H1 (cell line): Measurements from ENCODE around the gene FGGY. TPM values are rescaled to one million over a fixed set of nuclear protein-coding genes. Genes with fewer than 3 reads are reported as not detected.
A peak's percentile ranks its signal among the peaks of the same experiment; 100 is the strongest.

Experiments used
- CTCF ChIA-PET: fragments of 300-600 bp; sonication (Branson Sonifier 250); formaldehyde crosslinking; loops from one replicate; lab custom pipeline; 2021; ENCODE audit not compliant: partially characterized antibody; lab: Charles Lee
- POLR2A ChIA-PET: fragments of 300-600 bp; sonication (Branson Sonifier 250); formaldehyde crosslinking; loops from one replicate; lab custom pipeline; 2021; ENCODE audit warnings: inconsistent platforms; ENCODE audit not compliant: partially characterized antibody; lab: Charles Lee
- DNase-seq, 2 experiments: peaks; one replicate each; pipeline versions ENCODE4 v3.0.0 to v3.0.0-alpha.2; 2010 to 2022; ENCODE audit warnings: low spot score in 2 of 2, low read depth in 1 of 2, mixed read lengths in 1 of 2
- FAIRE-seq: peaks from 2 replicates; lab custom pipeline; 2011; peaks lifted over from hg19 to GRCh38; lab: Jason Lieb, UNC
- H2AFZ ChIP-seq: 2 replicates; pipeline ENCODE4 v1.8.1; 2012; ENCODE audit warnings: low read length, inconsistent platforms
- H2AK5ac ChIP-seq: 2 replicates; pipeline ENCODE4 v1.6.1; 2013; ENCODE audit warnings: low read depth, low read length
- H2BK120ac ChIP-seq: replicated peaks from 2 replicates; pipeline ENCODE3; 2013; ENCODE audit warnings: low read depth, low read length, inconsistent platforms
- H2BK12ac ChIP-seq: 2 replicates; pipeline ENCODE4 v1.6.1; 2013; ENCODE audit warnings: low read depth, low read length
- H2BK15ac ChIP-seq: 2 replicates; pipeline ENCODE4 v1.6.1; 2013; ENCODE audit warnings: low read length
- H2BK20ac ChIP-seq: 2 replicates; pipeline ENCODE4 v1.6.1; 2013; ENCODE audit warnings: low read length
- H2BK5ac ChIP-seq: 2 replicates; pipeline ENCODE4 v1.6.1; 2013; ENCODE audit warnings: low read depth, low read length
- H3K14ac ChIP-seq: 2 replicates; pipeline ENCODE4 v1.6.1; 2013; ENCODE audit warnings: inconsistent platforms; ENCODE audit not compliant: insufficient read length
- H3K18ac ChIP-seq: 2 replicates; pipeline ENCODE4 v1.6.1; 2013; ENCODE audit warnings: low read length; ENCODE audit errors: extremely low read depth
- H3K23ac ChIP-seq: 2 replicates; pipeline ENCODE4 v1.6.1; 2013; ENCODE audit warnings: inconsistent platforms; ENCODE audit not compliant: insufficient read length
- H3K23me2 ChIP-seq: 2 replicates; pipeline ENCODE4 v1.6.1; 2013; ENCODE audit warnings: low read depth, low read length
- H3K27ac ChIP-seq: 2 replicates; pipeline ENCODE4 v1.6.1; 2011; ENCODE audit warnings: low read depth, low read length, inconsistent platforms
- H3K27me3 ChIP-seq, 4 experiments: replicated peaks in 1 of 4; 1 replicate in 1 of 4; 2 replicates in 3 of 4; pipeline versions ENCODE4 v1.6.1 to v1.8.1; 2011 to 2013; ENCODE audit warnings: low read length in 3 of 4, mild to moderate bottlenecking in 3 of 4, inconsistent platforms in 2 of 4, mixed read lengths in 2 of 4, moderate library complexity in 1 of 4; ENCODE audit not compliant: control insufficient read depth in 3 of 4, insufficient read depth in 3 of 4; ENCODE audit errors: extremely low read depth in 1 of 4
- H3K36me3 ChIP-seq, 4 experiments: 2 replicates each; pipeline versions ENCODE4 v1.6.1 to v1.8.1; 2011 to 2013; ENCODE audit warnings: mild to moderate bottlenecking in 4 of 4, low read length in 3 of 4, moderate library complexity in 2 of 4, control low read depth in 1 of 4, inconsistent platforms in 1 of 4; ENCODE audit not compliant: insufficient read depth in 4 of 4, control insufficient read depth in 2 of 4
- H3K4ac ChIP-seq: replicated peaks from 2 replicates; pipeline ENCODE3; 2013; ENCODE audit warnings: low read length, low read depth, mixed read lengths, inconsistent platforms; ENCODE audit not compliant: insufficient read length
- H3K4me1 ChIP-seq, 4 experiments: replicated peaks in 1 of 4; 1 replicate in 1 of 4; 2 replicates in 3 of 4; pipeline versions ENCODE4 v1.6.1 to v1.8.1; 2011 to 2013; ENCODE audit warnings: low read length in 3 of 4, inconsistent platforms in 2 of 4, mixed read lengths in 1 of 4; ENCODE audit not compliant: insufficient read depth in 4 of 4, control insufficient read depth in 3 of 4
- H3K4me2 ChIP-seq, 2 experiments: 2 replicates each; pipeline versions ENCODE4 v1.6.1 to v1.8.1; 2011 to 2013; ENCODE audit warnings: low read depth in 2 of 2, low read length in 2 of 2, control low read depth in 1 of 2, inconsistent platforms in 1 of 2, mild to moderate bottlenecking in 1 of 2; ENCODE audit not compliant: insufficient read depth in 1 of 2
- H3K4me3 ChIP-seq, 4 experiments: fragments of 200-600, 300-600 bp in 1 of 4; sonication (generic), shearing (Covaris generic), sonication (Bioruptor Twin) in 1 of 4; 2 replicates each; pipeline versions ENCODE4 v1.5.1 to v1.8.1; 2011 to 2016; ENCODE audit warnings: low read length in 4 of 4, low read depth in 3 of 4, control low read depth in 2 of 4, inconsistent platforms in 2 of 4, mild to moderate bottlenecking in 2 of 4, mixed read lengths in 1 of 4, moderate library complexity in 1 of 4; ENCODE audit not compliant: insufficient read depth in 2 of 4; ENCODE audit errors: extremely low read depth in 1 of 4
- H3K56ac ChIP-seq: replicated peaks from 2 replicates; pipeline ENCODE3; 2013; ENCODE audit warnings: low read depth, mild to moderate bottlenecking, mixed read lengths, low read length, inconsistent platforms; ENCODE audit not compliant: insufficient read length
- H3K79me1 ChIP-seq: 2 replicates; pipeline ENCODE4 v1.6.1; 2013; ENCODE audit warnings: low read depth, low read length, control low read depth
- H3K79me2 ChIP-seq, 2 experiments: 2 replicates each; pipeline versions ENCODE4 v1.6.1 to v1.8.1; 2012 to 2013; ENCODE audit warnings: low read length in 2 of 2, mild to moderate bottlenecking in 2 of 2, inconsistent platforms in 1 of 2; ENCODE audit not compliant: insufficient read depth in 2 of 2, control insufficient read depth in 1 of 2
- H3K9ac ChIP-seq, 4 experiments: replicated peaks in 1 of 4; 1 replicate in 1 of 4; 2 replicates in 3 of 4; pipeline versions ENCODE4 v1.6.1 to v1.8.1; 2011 to 2013; ENCODE audit warnings: low read depth in 3 of 4, low read length in 3 of 4, control low read depth in 2 of 4, mild to moderate bottlenecking in 2 of 4, moderate library complexity in 2 of 4, inconsistent platforms in 1 of 4; ENCODE audit errors: extremely low read depth in 1 of 4
- H3K9me3 ChIP-seq, 2 experiments: 2 replicates each; pipeline versions ENCODE4 v1.6.1 to v1.8.1; 2012 to 2013; ENCODE audit warnings: mild to moderate bottlenecking in 2 of 2, moderate library complexity in 2 of 2, control low read depth in 1 of 2, inconsistent platforms in 1 of 2, low read depth in 1 of 2, low read length in 1 of 2, mixed read lengths in 1 of 2; ENCODE audit not compliant: insufficient read depth in 2 of 2
- H4K20me1 ChIP-seq, 2 experiments: replicated peaks in 1 of 2; 2 replicates each; pipeline versions ENCODE3 to v1.8.1; 2011 to 2013; ENCODE audit warnings: inconsistent platforms in 2 of 2, low read length in 2 of 2, mild to moderate bottlenecking in 1 of 2; ENCODE audit not compliant: insufficient read depth in 2 of 2, control insufficient read depth in 1 of 2
- H4K5ac ChIP-seq: 2 replicates; pipeline ENCODE4 v1.6.1; 2013; ENCODE audit warnings: low read length, low read depth, mixed read lengths, inconsistent platforms; ENCODE audit not compliant: insufficient read length
- H4K8ac ChIP-seq: 2 replicates; pipeline ENCODE4 v1.8.0; 2013; ENCODE audit warnings: mild to moderate bottlenecking, moderate library complexity, low read length, inconsistent platforms; ENCODE audit not compliant: insufficient read depth; ENCODE audit errors: extremely low read depth
- H4K91ac ChIP-seq: replicated peaks from 2 replicates; pipeline ENCODE3; 2013; ENCODE audit warnings: low read length, mixed read lengths, inconsistent platforms; ENCODE audit not compliant: insufficient read length
- CEBPB ChIP-seq: IDR thresholded peaks from 2 replicates; pipeline ENCODE4 v1.6.1; 2012; ENCODE audit warnings: low read depth, low read length
- RAD21 ChIP-seq, 2 experiments: IDR thresholded peaks in 1 of 2; conservative IDR thresholded peaks in 1 of 2; 2 replicates each; pipeline ENCODE4 v1.6.1; 2011; ENCODE audit warnings: low read depth in 2 of 2, low read length in 2 of 2, improper control_type of control experiment in 1 of 2, inconsistent platforms in 1 of 2, mild to moderate bottlenecking in 1 of 2, moderate library complexity in 1 of 2
- TAF1 ChIP-seq: IDR thresholded peaks from 2 replicates; pipeline ENCODE4 v1.6.1; 2011; ENCODE audit warnings: mild to moderate bottlenecking, low read depth, low read length
- whole genome bisulfite sequencing, 2 experiments: shearing (Covaris generic) in 1 of 2; methylation state at CpG; one replicate each; pipeline versions ENCODE4 v1.1.6 to v1.1.7; 2013 to 2015; ENCODE audit warnings: low lambda C conversion rate in 2 of 2, mixed read lengths in 2 of 2, inconsistent platforms in 1 of 2, low coverage in 1 of 2, missing lambda C conversion rate in 1 of 2; ENCODE audit not compliant: insufficient replicate concordance in 2 of 2, insufficient coverage in 1 of 2, insufficient read length in 1 of 2; ENCODE audit errors: extremely low coverage in 1 of 2, missing lambda C conversion rate in 1 of 2; 5-methylcytosine and 5-hydroxymethylcytosine counted together
- polyA plus RNA-seq, 7 experiments: library from polyadenylated mRNA; depleted of rRNA in 3 of 7; stranded (reverse) in 5 of 7; unstranded in 2 of 7; fragments of >200 nt in 5 of 7; fragments of 200-250 nt in 2 of 7; gene quantifications; 1 replicate in 5 of 7; 2 replicates in 1 of 7; 4 replicates in 1 of 7; pipeline versions ENCODE4 v1.2.1 to v1.2.3, GENCODE V29; 2011 to 2013; ENCODE audit warnings: missing spikeins in 2 of 7, mixed read lengths in 2 of 7
- total RNA-seq: library from RNA; stranded (reverse); fragmentation: NEBNext Ultra II Directional; extraction: Animal tissue kit (Norgen Biotek cat#: 25700); gene quantifications from 2 replicates; pipeline ENCODE4 v1.2.1, GENCODE V29; 2021

FGGY gene
- total and polyA plus RNA-seq, 2 of the 8 experiments (the other 6 are each of a cell fraction or from before 2014, with no cell fraction given) = 10.3 to 12.5 TPM

GRCh38 chr1:59666106-59666505 lies 369.2 kb downstream of the FGGY start:
- WGBS, 2 experiments = 96% methylated on average over 1 of the region's 1 CpG; no CpG with 5 or more reads in 1 of the 2 experiments
- H4K91ac ChIP-seq = no peak overlapping the region
- no peak overlapping the region for H3K4ac ChIP-seq
- H3K4me1 ChIP-seq = peaks cover 3 to 16% (median 9%) of the 10 kb centered on the region in 4 experiments; a peak in 4 of 7 replicates
- no peak overlapping the region for H3K18ac ChIP-seq
- no peaks in the 10 kb centered on the region; the same call in 1 of the 2 replicates for H3K79me1 ChIP-seq
- H3K79me2 ChIP-seq = no peaks in the 10 kb centered on the region
- no peak overlapping the region for H2AFZ ChIP-seq
- no peak overlapping the region for H2BK5ac ChIP-seq
- H3K56ac ChIP-seq = no peak overlapping the region
- H4K8ac ChIP-seq = no peak overlapping the region
- no peak overlapping the region for H3K4me2 ChIP-seq
- H2BK120ac ChIP-seq = no peak overlapping the region
- no peak overlapping the region for H4K5ac ChIP-seq
- H3K9ac ChIP-seq = no peak overlapping the region
- POLR2A ChIA-PET = no interaction called here
- no peak overlapping the region for H3K4me3 ChIP-seq
- H4K20me1 ChIP-seq = no peaks in the 10 kb centered on the region
- H3K36me3 ChIP-seq = no peaks in the 10 kb centered on the region
- no peaks in the 10 kb centered on the region for H3K23me2 ChIP-seq
- no peak for DNase-seq
- no peak overlapping the region for H3K14ac ChIP-seq
- CTCF ChIA-PET = interaction anchor here (0.7 to 1.0 kb wide), 3 partner anchors 22 to 958 kb away, joined by 3 to 4 read pairs (median 4); no protein-coding TSS in a partner anchor
- H3K9me3 ChIP-seq = no peaks in the 10 kb centered on the region
- 0 out of 2 replicates have a peak overlapping the region, but pooled peaks have one; percentile 19 for H2BK20ac ChIP-seq
- FAIRE-seq = no peak
- no peak for TF ChIP-seq TAF1
- peak; percentile 3; the same call in 1 of the 2 replicates for TF ChIP-seq CEBPB
- TF ChIP-seq RAD21 (IDR thresholded peaks at IDR 0.05 in 1 of 2, conservative IDR thresholded peaks at IDR 0.05 in 1 of 2; ENCODE audit: low read depth in 2 of 2, low read length in 2 of 2) = peak; percentile 21 to 36; a peak in 3 of 4 replicates
- no peak overlapping the region; the same call in 1 of the 2 replicates for H2BK12ac ChIP-seq
- H3K23ac ChIP-seq = no peak overlapping the region
- H2BK15ac ChIP-seq = no peak overlapping the region
- H3K27me3 ChIP-seq = no peaks in the 10 kb centered on the region
- no peak overlapping the region for H3K27ac ChIP-seq
- no peak overlapping the region for H2AK5ac ChIP-seq
